ENCODE results near the gene PPP6R1.

Gene PPP6R1

GRCh38 chr19:55289117-55289796, 30.4 kb upstream of the PPP6R1 start:
- DNase-seq, result no peak
- no peak overlapping the region for H3K27ac Mint-ChIP-seq
- no peak overlapping the region for H3K4me3 Mint-ChIP-seq
- H3K4me1 Mint-ChIP-seq, result peaks cover 9% of the 10 kb centered on the region
- H3K9me3 Mint-ChIP-seq, result no peaks in the 10 kb centered on the region
- CTCF ChIA-PET, result interaction anchor here (0.6 to 1.3 kb wide), 2 partner anchors 9 to 84 kb away, joined by 3 read pairs; partner anchors contain the start of gene HSPBP1
- H3K27me3 Mint-ChIP-seq, result peaks cover 5% of the 10 kb centered on the region
- no peaks in the 10 kb centered on the region for H3K36me3 Mint-ChIP-seq

DNA sequence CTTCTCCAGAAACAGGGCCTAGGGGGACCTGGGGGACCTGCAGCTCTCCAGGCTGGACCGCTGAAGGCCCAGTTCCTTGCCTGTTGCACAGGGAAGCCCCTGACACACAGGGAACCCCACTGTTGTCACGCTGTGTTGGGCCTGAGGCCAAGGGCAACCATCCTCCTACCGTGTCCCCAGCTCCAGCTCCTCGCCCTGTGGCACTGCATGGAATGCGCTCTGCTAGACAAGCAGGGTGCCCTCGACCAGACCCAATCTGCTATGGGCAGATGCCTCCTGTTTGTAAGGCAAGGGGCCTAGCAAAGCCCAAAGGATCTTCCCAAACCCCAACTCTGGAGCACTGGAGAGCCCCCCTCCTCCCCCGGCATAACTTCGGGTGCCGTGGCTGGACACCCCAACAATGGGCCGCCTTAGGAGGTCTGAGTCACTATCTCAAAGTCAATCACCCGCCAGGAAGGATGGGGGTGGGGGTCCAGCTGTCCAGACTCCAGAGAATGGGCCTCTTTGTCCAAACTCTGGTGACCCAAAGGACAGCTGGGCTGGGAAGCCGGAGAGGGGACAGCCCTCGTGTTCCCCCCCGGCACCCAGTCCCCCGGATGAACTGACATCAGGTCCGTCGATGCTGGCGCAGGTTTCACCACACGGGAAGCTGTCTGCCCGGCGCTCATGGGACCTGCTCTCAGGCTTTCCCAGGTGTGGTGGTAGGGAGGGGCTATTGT, 28.7 kb upstream of the PPP6R1 start:
- H3K27ac Mint-ChIP-seq, result no peak overlapping the region

GRCh38 chr19:55285229-55285890, 26.5 kb upstream of the PPP6R1 start:
- Mint-ChIP-seq H3K27me3 (peaks cover 21% of the 10 kb centered on the region), H3K4me3 (no peak overlapping the region), H3K4me1 (peaks cover 20% of the 10 kb centered on the region), H3K27ac (no peak overlapping the region), H3K36me3 (no peaks in the 10 kb centered on the region), H3K9me3 (no peaks in the 10 kb centered on the region)
- CTCF ChIA-PET, result no interaction called here
- no peak for DNase-seq

More for the DNA sequence above, 28.7 kb upstream of the PPP6R1 start:
- Mint-ChIP-seq H3K9me3 (no peaks in the 10 kb centered on the region), H3K4me3 (no peak overlapping the region), H3K4me1 (peaks cover 16% of the 10 kb centered on the region), H3K36me3 (no peaks in the 10 kb centered on the region), H3K27me3 (peaks cover 18% of the 10 kb centered on the region)
- CTCF ChIA-PET, result interaction anchor here (1.0 kb wide), 1 partner anchor 14 kb away, joined by 4 read pairs; no protein-coding TSS in a partner anchor
- DNase-seq, result no peak

- Mint-ChIP-seq H3K27ac (no peak overlapping the region), H3K9me3 (no peaks in the 10 kb centered on the region), H3K27me3 (peaks cover 21% of the 10 kb centered on the region), H3K36me3 (peaks cover 3% of the 10 kb centered on the region), H3K4me3 (no peak overlapping the region), H3K4me1 (peaks cover 28% of the 10 kb centered on the region)
- CTCF ChIA-PET, result no interaction called here
- DNase-seq, result no peak
Measured at GRCh38 chr19:55284405-55285058, 25.7 kb upstream of the PPP6R1 start.

DNA sequence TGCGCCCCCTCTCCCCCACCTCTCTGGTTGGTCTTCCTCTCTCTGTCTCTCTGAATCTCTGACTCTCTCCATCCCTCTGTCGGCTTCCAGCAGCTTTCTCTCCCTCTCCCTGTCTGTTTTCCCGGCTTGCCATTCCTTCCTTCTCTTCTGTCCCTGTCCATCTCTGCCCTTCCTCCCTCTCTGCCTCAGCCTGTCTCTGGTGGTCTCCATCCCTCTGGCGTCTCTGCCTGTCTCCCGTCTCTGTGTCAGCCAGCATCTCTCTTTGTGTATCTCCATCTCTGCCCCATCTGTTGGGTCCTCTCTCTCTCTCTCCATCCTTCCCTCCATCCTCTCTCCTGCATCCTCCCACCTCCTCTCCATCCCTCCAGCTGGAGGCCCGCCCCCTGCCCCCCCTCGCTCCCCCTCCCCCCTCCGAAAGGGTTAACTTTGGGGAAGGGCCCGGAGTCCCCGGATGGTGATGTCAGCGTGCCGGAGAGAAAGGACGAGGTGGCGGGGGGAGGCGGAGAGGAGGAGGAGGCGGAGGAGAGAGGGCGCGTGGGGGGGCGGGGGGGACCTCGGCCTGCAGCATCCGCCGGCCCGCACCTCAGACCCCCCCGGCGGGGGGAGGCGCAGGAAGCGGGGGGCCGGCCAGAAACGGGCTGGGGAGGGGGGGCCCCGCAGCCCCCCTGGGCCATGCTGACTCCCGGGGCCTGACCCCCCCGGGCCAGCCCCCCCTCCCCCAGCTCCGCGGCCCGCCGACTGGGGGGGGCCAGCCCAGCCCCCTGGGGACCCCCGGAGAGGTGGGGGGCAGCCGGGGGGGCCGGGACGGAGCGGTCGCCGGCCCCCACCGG, 24.9 kb upstream of the PPP6R1 start, which contains the start of gene BRSK1:
BRSK1 (plus strand) TSS at position 450 of the 830 bp plus-strand sequence. CDS start 446 bp downstream, outside the sequence.
- CTCF ChIA-PET, result interaction anchor here (0.8 kb wide), 1 partner anchor 18 kb away, joined by 3 read pairs; no protein-coding TSS in a partner anchor
- peak; percentile 65 for DNase-seq
- peaks cover 21% of the 10 kb centered on the region for H3K27me3 Mint-ChIP-seq
- peaks cover 33% of the 10 kb centered on the region for H3K4me1 Mint-ChIP-seq
- no peak within 1 kb of the TSS for H3K4me3 Mint-ChIP-seq
- no peaks in the 10 kb centered on the region for H3K9me3 Mint-ChIP-seq
- H3K27ac Mint-ChIP-seq, result no peak within 1 kb of the TSS
- H3K36me3 Mint-ChIP-seq, result peaks cover 3% of the 10 kb centered on the region

- no peaks in the 10 kb centered on the region for H3K9me3 Mint-ChIP-seq
- peaks cover 46% of the 10 kb centered on the region for H3K4me1 Mint-ChIP-seq
- peak; percentile 96 for DNase-seq
- CTCF ChIA-PET, result interaction anchor here (0.8 to 1.9 kb wide), 5 partner anchors 9 to 26 kb away, joined by 3 to 9 read pairs (median 5); partner anchors contain the start of gene PPP6R1
- peaks cover 19% of the 10 kb centered on the region for H3K27me3 Mint-ChIP-seq
- H3K27ac Mint-ChIP-seq, result peak within 1 kb of the TSS; percentile 93
- H3K36me3 Mint-ChIP-seq, result peaks cover 8% of the 10 kb centered on the region
- peak within 1 kb of the TSS; percentile 97 for H3K4me3 Mint-ChIP-seq
Measured at GRCh38 chr19:55279770-55280643, 21.2 kb upstream of the PPP6R1 start, which contains the start of gene HSPBP1. HSPBP1 (minus strand) TSS chr19:55280110; CDS start chr19:55279608, 502 bp downstream.

DNA sequence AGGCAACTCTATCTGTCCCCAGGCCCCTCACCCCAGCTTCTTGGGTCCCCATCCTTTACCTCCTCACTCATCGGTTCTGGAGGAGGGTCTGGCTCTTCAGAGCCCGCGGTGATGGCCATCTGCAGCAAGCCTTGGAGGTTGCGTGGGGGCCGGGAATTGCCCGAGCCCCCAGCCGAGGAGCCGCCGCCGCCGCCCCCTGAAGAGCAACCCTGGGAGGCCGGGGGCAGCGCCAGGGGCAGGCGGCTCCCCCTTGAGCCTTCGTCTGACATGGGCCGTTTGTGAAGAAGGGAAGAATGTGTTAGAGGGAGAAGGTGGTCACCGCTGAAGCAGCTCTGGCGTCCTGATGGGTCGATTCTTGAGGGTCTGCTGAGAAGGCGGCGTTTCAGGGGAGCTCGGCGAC, 20.5 kb upstream of the PPP6R1 start:
- no peaks in the 10 kb centered on the region for H3K9me3 Mint-ChIP-seq
- peaks cover 8% of the 10 kb centered on the region for H3K36me3 Mint-ChIP-seq
- H3K4me3 Mint-ChIP-seq, result peak overlapping the region; percentile 97
- peaks cover 16% of the 10 kb centered on the region for H3K27me3 Mint-ChIP-seq
- CTCF ChIA-PET, result interaction anchor here (1.5 to 1.9 kb wide), 2 partner anchors 13 to 19 kb away, joined by 8 to 9 read pairs; partner anchors contain the start of gene PPP6R1
- DNase-seq, result no peak
- peaks cover 46% of the 10 kb centered on the region for H3K4me1 Mint-ChIP-seq
- H3K27ac Mint-ChIP-seq, result peak overlapping the region; percentile 93

GRCh38 chr19:55278391-55279135, 19.7 kb upstream of the PPP6R1 start:
- peaks cover 10% of the 10 kb centered on the region for H3K36me3 Mint-ChIP-seq
- peaks cover 45% of the 10 kb centered on the region for H3K4me1 Mint-ChIP-seq
- peak overlapping the region; percentile 19 for H3K27ac Mint-ChIP-seq
- CTCF ChIA-PET, result no interaction called here
- H3K27me3 Mint-ChIP-seq, result peaks cover 13% of the 10 kb centered on the region
- peak overlapping the region; percentile 97 for H3K4me3 Mint-ChIP-seq
- no peak for DNase-seq
- H3K9me3 Mint-ChIP-seq, result no peaks in the 10 kb centered on the region

- H3K27ac Mint-ChIP-seq, result peak overlapping the region; percentile 42
- no peak for DNase-seq
- CTCF ChIA-PET, result interaction anchor here (1.2 kb wide), 1 partner anchor 15 kb away, joined by 3 read pairs; no protein-coding TSS in a partner anchor
- H3K27me3 Mint-ChIP-seq, result peaks cover 3% of the 10 kb centered on the region
- peak overlapping the region; percentile 51 for H3K4me3 Mint-ChIP-seq
- H3K9me3 Mint-ChIP-seq, result no peaks in the 10 kb centered on the region
- peaks cover 12% of the 10 kb centered on the region for H3K36me3 Mint-ChIP-seq
- peaks cover 39% of the 10 kb centered on the region for H3K4me1 Mint-ChIP-seq
Measured at GRCh38 chr19:55277494-55277893, 18.7 kb upstream of the PPP6R1 start.

- Mint-ChIP-seq H3K27me3 (no peaks in the 10 kb centered on the region), H3K4me1 (peaks cover 37% of the 10 kb centered on the region), H3K9me3 (no peaks in the 10 kb centered on the region), H3K4me3 (peak overlapping the region; percentile 51), H3K36me3 (peaks cover 18% of the 10 kb centered on the region), H3K27ac (peak overlapping the region; percentile 83)
- CTCF ChIA-PET, result interaction anchor here (1.2 kb wide), 1 partner anchor 14 kb away, joined by 3 read pairs; no protein-coding TSS in a partner anchor
- no peak for DNase-seq
Measured at GRCh38 chr19:55276720-55277430, 18.1 kb upstream of the PPP6R1 start.
